NCI-H748 treated with DMSO at 0.1 percent for 48 hours (cell line): ENCODE measurements around the gene ATP1A4.
"Not testable (repeated sequence)": the region's sequence is repeated elsewhere in the genome, so short reads cannot be mapped to it uniquely, and the experiment has no call there.

Experiments
- DNase-seq: peaks from one replicate; lab custom pipeline; 2025; lab: John Stamatoyannopoulos, UW

Gene ATP1A4

DNA sequence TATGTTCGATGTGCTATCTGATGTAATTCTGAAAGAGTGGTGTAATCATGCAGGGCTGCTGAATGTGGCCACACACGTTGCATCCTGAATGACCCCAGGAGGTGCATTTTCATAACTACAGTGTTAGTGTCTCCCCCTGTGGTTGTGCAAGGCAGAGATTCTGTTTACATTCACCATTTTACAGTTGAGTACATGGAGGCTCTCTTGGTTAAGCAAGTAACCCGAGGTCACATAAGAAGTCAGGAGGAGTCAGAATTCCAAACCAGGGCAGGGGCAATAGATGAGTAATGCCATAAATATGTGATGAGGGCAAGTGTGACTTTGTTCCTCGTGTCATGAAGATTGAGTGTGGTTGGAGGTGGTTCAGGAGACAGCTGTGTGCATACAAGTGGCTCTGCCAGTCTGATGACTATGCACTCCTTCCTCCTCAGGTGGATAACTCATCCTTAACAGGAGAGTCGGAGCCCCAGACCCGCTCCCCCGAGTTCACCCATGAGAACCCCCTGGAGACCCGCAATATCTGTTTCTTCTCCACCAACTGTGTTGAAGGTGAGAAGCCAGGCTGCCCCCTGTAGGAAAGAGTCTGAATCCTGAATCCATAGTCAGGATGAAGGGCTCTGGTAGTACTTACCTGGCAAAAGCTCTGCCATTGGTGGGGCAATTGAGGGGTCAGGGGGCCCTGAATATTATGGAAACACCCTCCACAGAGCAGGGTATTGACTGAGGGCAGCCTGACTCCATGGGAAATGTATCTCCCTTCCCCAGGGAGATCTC lies 26.5 kb upstream of the ATP1A4 start:
- DNase-seq, result no peak

DNA sequence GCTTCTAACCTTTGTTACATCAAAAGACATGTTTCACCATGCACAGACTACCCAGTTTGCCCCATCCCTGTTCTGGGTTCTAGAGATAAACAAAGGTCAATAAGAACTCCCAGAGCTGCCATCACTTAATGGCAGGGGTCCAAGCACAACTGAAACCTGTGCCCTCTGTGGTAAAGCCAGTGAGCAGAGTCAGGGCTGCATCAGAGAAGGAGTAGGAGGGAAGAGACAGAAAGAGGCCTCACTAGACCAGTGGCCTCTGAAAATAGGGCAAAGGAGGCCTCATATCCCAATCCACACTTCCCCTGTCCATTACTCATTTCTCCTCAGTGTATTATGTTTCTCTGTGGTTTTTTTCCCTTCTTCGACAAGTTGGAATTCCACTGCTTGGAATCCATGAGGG lies 25.7 kb upstream of the ATP1A4 start:
- no peak for DNase-seq

DNA sequence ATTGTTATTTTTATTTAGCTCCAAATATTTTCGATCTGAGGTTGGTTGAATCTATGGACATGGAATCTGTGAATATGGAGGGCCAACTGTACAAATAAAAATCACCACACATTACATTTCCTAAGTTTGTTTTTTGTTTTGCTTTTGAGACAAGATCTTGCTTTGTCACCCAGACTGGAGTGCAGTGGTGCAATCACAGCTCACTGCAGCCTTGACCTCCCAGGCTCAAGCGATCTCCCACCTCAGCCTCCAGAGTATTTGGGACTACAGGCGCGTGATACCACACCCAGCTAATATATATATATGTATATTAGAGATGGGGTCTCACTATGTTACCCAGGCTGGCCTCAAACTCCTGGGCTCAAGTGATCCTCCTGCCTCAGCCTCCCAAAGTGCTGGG lies 25.1 kb upstream of the ATP1A4 start:
- not testable (repeated sequence) for DNase-seq

DNA sequence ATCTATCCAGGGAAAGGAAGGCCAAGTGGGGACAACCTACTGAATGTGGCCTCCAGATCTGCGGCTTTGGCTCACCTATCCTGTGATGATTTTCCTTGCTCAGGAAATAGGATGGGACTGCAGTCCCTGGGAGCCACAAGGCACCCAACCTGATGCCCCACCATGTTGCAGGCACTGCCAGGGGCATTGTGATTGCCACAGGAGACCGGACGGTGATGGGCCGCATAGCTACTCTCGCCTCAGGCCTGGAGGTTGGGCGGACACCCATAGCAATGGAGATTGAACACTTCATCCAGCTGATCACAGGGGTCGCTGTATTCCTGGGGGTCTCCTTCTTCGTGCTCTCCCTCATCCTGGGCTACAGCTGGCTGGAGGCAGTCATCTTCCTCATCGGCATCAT lies 24.0 kb upstream of the ATP1A4 start:
- DNase-seq, result no peak

DNA sequence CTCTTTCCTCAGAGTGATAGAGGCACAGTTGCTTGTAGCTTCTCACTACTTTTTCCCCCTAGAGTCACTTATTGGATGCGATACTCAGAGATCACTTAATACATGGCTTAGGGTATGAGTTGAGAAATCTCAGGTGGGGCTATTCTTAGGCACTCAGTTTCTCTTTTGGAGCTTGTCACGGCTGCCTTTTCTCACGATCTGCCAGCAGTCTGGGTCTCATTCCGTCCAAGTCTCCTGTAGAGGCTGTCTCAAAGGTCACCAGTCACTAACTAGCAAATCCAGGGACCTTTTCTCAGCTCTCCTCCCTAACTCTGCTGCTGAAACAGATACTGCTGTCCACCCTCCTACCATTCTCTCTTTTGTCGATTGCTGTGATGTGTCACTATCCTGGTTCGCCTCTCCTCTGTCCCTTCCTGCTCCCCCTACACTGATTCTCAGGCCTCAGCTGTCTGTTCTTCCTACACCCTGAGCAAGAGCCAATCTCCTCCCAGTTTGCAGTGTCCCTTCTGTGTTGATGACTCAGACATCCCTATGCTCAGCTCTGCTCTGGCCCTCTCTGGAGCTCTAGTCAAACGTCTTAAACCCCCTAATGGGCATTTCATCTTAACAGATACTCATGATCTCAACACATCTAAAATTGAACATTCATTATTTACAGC lies 23.4 kb upstream of the ATP1A4 start:
- DNase-seq, result no peak

DNA sequence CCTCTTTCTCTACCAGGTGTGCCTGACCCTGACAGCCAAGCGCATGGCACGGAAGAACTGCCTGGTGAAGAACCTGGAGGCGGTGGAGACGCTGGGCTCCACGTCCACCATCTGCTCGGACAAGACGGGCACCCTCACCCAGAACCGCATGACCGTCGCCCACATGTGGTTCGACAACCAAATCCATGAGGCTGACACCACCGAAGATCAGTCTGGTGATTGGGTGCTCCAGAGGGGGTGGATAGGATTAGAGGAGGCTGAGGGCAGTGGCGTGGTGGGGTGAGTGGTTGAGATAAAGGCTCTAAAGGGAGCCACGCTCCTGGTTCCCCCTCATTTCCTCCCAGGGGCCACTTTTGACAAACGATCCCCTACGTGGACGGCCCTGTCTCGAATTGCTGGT lies 22.8 kb upstream of the ATP1A4 start:
- no peak for DNase-seq

DNA sequence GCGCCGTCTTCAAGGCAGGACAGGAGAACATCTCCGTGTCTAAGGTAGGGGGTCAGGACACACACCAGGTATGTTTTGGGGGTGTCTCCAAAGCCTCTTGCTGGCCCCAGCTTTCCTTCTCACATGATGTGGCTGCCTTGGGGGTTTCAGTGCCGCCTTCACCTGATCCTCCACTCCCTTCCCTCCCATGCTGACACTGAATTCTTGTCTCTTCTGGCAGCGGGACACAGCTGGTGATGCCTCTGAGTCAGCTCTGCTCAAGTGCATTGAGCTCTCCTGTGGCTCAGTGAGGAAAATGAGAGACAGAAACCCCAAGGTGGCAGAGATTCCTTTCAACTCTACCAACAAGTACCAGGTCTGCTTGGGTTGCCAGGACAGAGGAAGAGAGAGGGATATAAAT lies 22.4 kb upstream of the ATP1A4 start:
- no peak for DNase-seq

DNA sequence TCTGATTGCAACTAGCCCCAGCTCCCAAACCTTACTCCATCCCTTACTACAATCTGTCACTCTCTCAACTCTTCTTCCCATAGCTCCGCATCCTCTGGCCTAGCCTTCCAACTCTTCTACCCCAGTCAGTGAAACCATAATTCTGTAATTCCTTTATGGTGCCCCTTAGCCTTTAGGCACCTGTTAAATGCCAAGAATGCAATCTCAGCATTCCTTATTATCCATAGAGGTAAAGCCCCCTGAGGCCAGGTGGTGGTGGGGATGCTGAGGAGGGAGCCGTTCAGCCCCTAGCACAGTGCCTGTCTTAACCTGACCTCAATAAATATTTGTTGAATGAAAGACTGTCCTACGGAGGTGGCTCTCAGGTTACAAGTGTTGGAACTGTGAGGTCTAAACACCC lies 21.8 kb upstream of the ATP1A4 start:
- DNase-seq, result no peak

DNA sequence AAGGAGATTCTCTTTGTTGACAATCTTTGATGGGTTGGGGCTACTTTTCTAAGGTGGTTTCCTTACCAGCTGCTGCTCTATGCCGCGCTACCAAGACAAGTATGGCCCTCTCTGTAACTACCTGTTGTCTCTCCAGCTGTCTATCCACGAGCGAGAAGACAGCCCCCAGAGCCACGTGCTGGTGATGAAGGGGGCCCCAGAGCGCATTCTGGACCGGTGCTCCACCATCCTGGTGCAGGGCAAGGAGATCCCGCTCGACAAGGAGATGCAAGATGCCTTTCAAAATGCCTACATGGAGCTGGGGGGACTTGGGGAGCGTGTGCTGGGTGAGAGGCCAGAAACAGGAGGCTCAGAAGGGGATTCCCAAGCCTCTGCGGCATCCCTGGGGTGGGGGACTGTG lies 21.4 kb upstream of the ATP1A4 start:
- no peak for DNase-seq

DNA sequence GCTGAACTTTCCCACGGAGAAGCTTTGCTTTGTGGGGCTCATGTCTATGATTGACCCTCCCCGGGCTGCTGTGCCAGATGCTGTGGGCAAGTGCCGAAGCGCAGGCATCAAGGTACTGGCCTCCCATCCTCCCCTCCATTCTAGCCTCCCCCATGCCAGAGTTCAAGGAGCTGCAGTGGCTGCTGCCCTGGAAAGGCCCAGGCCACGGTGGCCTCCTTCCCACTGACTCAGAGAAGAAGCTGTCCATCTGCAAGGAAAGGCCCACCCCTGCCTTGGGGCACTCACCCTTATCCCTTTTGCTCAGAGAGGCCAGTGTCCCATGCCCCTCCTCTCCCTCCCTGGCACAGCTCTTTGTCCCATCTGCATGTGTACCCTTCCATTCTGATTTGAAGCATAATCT lies 20.9 kb upstream of the ATP1A4 start:
- no peak for DNase-seq

DNA sequence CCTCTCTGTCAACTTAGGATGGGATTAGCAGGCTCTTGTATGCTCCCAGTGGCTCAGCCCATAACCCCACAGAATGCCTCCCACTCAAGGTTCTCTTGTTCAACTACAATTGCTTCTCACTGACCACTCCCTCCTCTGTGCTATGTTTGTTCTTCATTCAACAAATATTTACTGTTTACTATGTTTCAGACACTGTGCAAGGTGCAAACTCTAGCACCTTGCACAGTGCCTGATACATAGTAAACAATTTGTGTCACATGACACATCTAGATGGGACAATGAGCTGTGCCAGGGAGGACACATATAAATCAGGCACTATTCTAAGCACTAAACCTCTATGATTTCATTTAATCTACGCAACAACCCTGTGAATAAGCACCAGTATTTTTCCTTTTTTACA lies 20.5 kb upstream of the ATP1A4 start:
- DNase-seq, result no peak

DNA sequence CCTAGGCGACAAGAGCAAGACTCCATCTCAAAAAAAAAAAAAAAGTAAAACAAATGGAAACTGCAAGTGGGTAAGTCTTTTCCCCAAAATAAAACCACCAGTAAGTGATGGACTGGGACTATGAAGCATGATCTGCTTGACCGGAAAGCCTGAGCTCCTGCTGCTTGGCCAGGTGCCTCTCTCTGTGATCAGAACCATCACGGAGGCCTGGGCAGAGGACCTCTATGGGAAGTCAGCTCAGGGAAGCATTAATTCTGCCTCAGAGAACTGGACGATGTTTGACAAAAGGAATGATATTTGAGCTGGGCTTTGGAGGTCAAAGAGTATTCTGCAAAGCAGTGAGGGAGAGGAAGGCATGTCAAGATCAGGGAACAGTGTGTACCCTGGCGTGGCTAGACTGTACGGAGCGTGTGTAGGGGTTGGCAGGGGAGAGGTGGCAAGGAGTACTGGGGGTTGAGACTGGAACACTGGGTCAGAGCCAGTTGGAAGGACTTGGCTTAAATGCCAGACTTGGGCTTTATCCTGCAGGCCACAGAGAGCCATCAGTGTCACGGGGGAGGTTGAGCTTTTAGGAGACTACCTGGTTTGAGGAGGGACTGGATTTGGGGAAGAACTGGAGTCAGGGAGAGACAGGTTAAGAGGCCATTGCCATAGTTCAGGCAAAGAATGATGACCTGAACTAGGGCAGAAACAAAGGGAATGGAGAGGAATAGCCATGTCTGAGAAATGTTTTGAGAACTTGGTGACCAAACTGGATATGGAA lies 19.4 kb upstream of the ATP1A4 start:
- DNase-seq, result no peak

DNA sequence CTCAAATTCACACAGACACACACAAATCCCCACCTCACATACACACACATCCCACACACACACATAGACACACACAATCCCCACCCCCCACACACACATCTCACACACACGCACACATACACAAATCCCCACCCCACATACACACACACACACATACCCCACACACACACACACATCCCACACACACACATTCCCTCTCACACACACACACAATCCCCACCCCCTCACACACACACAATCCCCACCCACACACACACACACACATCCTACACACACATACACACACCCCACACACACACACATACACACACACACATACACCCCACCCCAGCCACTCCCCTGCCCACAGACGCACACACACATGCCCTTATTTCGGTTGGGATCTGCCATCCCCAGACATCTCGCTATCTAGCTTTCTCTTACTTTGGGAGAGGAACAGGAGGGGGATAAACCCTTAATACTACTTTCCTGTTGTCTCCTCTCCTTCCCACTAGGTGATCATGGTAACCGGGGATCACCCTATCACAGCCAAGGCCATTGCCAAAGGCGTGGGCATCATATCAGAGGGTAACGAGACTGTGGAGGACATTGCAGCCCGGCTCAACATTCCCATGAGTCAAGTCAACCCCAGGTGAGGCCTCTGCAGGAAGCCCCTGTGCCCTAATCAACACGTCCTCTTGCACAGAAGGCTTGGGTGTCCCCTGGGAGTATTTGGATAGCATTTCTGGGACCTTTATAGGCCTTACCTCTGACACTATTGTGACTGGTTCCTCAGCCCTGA lies 17.2 kb upstream of the ATP1A4 start:
- DNase-seq, result no peak

DNA sequence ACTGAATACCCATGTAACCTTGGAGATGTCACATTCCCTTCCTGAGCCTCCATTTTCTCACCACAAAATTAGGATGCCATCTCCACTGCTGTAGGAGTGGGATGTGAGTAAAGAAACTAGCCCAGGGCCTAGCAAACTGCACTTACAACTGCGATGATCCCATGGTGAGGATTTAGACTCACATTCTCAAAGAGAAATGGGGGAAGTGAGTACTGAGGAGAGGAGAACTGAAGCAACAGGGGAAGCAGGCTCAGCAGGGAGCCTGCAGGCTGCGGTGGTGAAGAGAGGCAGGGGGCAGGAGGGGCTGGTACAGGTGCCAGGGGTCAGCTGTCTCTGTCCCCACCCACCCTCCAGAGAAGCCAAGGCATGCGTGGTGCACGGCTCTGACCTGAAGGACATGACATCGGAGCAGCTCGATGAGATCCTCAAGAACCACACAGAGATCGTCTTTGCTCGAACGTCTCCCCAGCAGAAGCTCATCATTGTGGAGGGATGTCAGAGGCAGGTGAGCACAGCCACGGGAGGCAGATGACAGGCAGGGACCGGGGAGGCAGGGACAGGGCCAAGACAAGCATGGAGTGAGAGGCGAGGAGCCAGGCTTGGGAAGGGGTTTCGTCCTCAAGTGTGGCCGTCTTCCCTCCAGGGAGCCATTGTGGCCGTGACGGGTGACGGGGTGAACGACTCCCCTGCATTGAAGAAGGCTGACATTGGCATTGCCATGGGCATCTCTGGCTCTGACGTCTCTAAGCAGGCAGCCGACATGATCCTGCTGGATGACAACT lies 16.4 kb upstream of the ATP1A4 start:
- DNase-seq, result no peak

DNA sequence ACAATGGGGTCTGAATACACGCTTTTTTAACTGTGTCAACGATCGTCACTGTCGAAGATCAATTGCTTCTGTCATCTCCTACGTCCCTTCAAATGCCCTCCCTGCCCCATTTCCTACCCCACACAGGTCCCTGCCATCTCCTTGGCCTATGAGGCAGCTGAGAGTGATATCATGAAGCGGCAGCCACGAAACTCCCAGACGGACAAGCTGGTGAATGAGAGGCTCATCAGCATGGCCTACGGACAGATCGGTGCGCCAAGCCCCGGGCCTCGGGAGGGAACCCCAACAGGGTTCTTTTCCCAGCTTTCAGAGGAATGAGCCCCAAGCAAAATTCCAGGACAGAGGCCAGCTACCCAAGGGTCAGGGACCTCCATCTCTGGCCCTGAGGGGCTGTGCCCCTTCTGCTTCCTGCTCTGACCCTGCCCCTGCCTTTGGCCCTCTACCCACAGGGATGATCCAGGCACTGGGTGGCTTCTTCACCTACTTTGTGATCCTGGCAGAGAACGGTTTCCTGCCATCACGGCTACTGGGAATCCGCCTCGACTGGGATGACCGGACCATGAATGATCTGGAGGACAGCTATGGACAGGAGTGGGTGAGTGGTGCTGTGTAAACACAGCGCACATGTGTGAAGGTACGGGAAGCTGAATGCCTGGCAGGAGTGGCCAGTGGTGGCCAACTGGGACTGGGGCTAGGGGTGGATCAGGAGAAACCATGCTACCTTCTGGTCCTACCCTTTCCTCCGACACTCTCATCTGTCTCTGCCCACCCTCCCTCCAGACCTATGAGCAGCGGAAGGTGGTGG lies 15.1 kb upstream of the ATP1A4 start:
- no peak for DNase-seq

DNA sequence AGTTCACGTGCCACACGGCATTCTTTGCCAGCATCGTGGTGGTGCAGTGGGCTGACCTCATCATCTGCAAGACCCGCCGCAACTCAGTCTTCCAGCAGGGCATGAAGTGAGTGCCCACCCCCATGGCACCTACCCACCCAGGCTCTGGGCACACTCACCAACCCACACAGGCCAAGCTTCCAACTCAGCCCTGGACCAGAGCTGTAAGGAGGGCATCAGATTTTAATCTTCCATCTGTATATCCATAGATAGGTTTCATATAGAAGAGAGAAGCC lies 14.5 kb upstream of the ATP1A4 start:
- DNase-seq, result no peak

DNA sequence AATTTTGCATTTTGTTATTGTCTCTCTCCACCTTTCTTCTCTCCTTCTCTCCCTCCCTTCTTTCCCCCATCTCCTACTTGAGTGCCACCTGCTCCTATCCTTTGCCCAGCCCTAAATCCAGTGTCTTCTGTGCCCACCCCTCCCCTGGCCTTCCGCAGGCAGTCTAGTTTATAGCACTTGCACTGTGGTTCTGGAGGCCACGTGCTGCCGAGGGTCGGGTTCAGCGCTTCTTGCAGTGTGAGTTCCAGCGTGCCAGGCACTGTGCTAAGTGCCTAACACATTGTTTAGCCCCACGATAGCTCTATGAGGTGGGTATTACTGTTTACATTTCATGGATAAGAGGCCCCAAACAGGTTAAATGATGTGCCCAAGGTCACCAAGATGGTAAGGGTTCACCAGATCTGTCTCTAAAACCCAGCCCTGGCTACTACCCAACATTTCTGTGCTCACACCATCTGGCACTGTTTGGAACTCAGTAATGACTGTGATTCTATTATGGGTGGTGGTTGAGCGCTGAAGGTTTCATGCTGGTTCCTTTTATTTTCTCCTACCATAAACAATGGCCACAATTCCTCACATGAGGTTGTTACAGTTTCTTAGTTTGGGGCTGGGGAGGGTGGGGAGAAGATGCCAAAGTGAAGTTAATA lies 14.1 kb upstream of the ATP1A4 start:
- no peak for DNase-seq

DNA sequence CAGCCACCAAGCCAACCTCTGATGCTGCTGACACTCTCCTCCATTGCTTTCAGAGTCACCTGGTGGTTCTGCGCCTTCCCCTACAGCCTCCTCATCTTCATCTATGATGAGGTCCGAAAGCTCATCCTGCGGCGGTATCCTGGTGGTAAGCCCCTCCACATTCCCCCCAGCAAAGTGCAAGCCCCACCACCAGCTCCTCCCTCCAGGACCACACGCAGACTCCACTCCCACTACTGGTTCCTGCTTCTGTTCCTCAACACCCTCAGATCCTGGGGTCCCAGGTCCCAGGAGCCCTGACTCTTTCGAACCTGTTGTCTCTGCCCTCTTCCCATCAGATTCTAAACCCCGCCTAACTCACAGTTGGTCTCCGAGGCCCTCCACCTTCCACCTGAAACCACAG lies 11.6 kb upstream of the ATP1A4 start:
- DNase-seq, result no peak

DNA sequence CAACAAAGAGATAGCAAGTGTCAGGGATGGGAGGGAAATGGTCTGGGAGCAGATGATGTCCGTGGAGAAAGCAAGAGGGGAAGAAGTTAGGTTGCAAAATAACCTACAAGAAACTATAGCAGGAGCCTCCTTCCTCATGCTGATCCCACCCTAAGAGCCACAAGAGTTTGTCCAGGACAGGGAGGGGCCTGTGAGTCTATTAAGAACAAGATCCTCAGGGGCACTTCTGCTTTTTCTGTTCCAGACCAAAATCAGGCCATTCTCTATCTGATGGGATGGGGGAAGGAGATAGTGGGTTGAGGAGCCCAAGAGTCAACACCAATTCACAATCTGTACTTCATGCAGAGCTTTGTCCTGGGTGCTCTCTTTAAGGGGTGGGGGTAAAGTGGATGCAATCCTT lies 7.7 kb upstream of the ATP1A4 start:
- DNase-seq, result no peak

DNA sequence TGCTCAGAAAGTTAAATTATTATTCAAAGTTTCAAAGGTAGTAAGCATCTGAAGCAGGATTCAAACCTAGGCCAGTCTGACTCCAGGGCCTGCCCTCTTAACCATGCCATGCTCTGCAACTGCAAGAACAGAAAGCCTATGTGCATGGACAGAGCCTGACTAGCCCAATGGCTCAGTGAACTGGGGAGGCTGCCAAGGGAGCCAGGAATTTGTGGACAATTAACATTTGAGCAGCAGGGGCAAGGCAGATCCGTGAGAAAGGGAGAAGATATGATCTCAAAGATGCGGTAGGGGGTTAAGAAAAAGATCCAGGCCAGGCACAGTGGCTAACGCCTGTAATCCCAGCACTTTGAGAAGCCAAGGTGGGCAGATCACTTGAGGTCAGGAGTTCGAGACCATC lies 6.5 kb upstream of the ATP1A4 start:
- DNase-seq, result no peak

DNA sequence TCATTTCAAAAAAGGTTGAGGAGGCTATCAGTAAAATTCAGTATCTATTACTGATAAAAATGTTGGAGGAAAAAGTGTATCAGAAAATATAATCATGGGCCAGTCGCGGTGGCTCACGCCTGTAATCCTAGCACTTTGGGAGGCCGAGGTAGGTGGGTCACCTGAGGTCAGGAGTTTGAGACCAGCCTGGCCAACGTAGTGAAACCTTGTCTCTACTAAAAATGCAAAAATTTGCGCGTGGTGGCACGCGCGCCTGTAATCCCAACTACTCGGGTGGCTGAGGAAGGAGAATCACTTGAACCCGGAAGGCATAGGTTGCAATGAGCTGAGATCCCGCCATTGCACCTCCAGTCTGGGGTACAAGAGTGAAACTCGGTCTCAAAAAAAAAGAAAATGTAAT lies 5.3 kb upstream of the ATP1A4 start:
- no peak for DNase-seq
